IMR-90 (cell line): ENCODE data around the gene VAC14. TPM values are rescaled to one million over a fixed set of nuclear protein-coding genes. Genes with fewer than 3 reads are reported as not detected.

Source experiments
- ATAC-seq: fragments of 200-7000 bp; cut with Tn5 transposase; 2 replicates; pipeline ENCODE4 v1.9.1; 2020; ENCODE audit warnings: low read depth, mild to moderate bottlenecking, moderate library complexity
- BruUV-seq: library from RNA; stranded (reverse); fragments of 400-500 nt; replicated peaks from 2 replicates; lab custom pipeline; 2021; lab: Mats Ljungman, UMichigan
- CTCF ChIA-PET: fragments of 300-600 bp; formaldehyde crosslinking; extraction: SDS; loops from one replicate; lab custom pipeline; 2021; ENCODE audit warnings: antibody characterized with exemption; lab: Yijun Ruan, JAX
- POLR2A ChIA-PET: fragments of 300-600 bp; sonication (Branson Sonifier 250); formaldehyde crosslinking; loops from one replicate; lab custom pipeline; 2022; ENCODE audit warnings: antibody characterized with exemption; ENCODE audit not compliant: unreplicated experiment; lab: Charles Lee
- DNase-seq: peaks from one replicate; pipeline ENCODE4 v3.0.0; 2013
- H2AFZ ChIP-seq: replicated peaks from 2 replicates; pipeline ENCODE3; 2013; ENCODE audit warnings: low read length, mild to moderate bottlenecking; ENCODE audit not compliant: poor library complexity
- H2AK5ac ChIP-seq: 2 replicates; pipeline ENCODE4 v1.6.1; 2013; ENCODE audit warnings: low read depth, low read length, inconsistent platforms
- H2AK9ac ChIP-seq: replicated peaks from 2 replicates; pipeline ENCODE3; 2013; ENCODE audit warnings: mild to moderate bottlenecking, low read depth, low read length, moderate library complexity; ENCODE audit not compliant: poor library complexity
- H2BK120ac ChIP-seq: 2 replicates; pipeline ENCODE4 v1.6.1; 2013; ENCODE audit warnings: low read depth, low read length, inconsistent platforms
- H2BK15ac ChIP-seq: 3 replicates; pipeline ENCODE4 v1.6.1; 2013; ENCODE audit warnings: low read depth, low read length, inconsistent platforms
- H2BK20ac ChIP-seq: 2 replicates; pipeline ENCODE4 v1.6.1; 2013; ENCODE audit warnings: low read depth, mild to moderate bottlenecking, inconsistent platforms, low read length, moderate library complexity
- H2BK5ac ChIP-seq: 2 replicates; pipeline ENCODE4 v1.6.1; 2013; ENCODE audit warnings: mild to moderate bottlenecking, low read depth, low read length, inconsistent platforms; ENCODE audit not compliant: poor library complexity, severe bottlenecking
- H3K14ac ChIP-seq: replicated peaks from 2 replicates; pipeline ENCODE4 v1.6.1; 2013; ENCODE audit warnings: low read depth, low read length, inconsistent platforms
- H3K18ac ChIP-seq: 2 replicates; pipeline ENCODE4 v1.6.1; 2013; ENCODE audit warnings: low read depth, low read length, control low read depth
- H3K23ac ChIP-seq: 2 replicates; pipeline ENCODE4 v1.6.1; 2013; ENCODE audit warnings: low read depth, low read length, inconsistent platforms
- H3K27ac ChIP-seq: 2 replicates; pipeline ENCODE4 v1.5.1; 2013; ENCODE audit warnings: mild to moderate bottlenecking, control low read depth, low read length; ENCODE audit not compliant: insufficient read depth
- H3K27me3 ChIP-seq: 2 replicates; pipeline ENCODE4 v1.6.1; 2013; ENCODE audit warnings: low read length; ENCODE audit not compliant: control insufficient read depth, insufficient read depth
- H3K36me3 ChIP-seq: 2 replicates; pipeline ENCODE4 v1.6.1; 2013; ENCODE audit warnings: low read length, mixed read lengths; ENCODE audit not compliant: control insufficient read depth, insufficient read depth
- H3K4ac ChIP-seq: 2 replicates; pipeline ENCODE4 v1.6.1; 2013; ENCODE audit warnings: low read depth, low read length, inconsistent platforms
- H3K4me1 ChIP-seq: 2 replicates; pipeline ENCODE4 v1.6.1; 2013; ENCODE audit warnings: low read length, mixed read lengths; ENCODE audit not compliant: control insufficient read depth, insufficient read depth
- H3K4me2 ChIP-seq: 2 replicates; pipeline ENCODE4 v1.6.1; 2013; ENCODE audit warnings: low read depth, mild to moderate bottlenecking, control low read depth, low read length, moderate library complexity
- H3K4me3 ChIP-seq: 2 replicates; pipeline ENCODE4 v1.5.1; 2013; ENCODE audit warnings: low read depth, mild to moderate bottlenecking, control low read depth, low read length, moderate library complexity; ENCODE audit not compliant: insufficient read depth
- H3K56ac ChIP-seq: 2 replicates; pipeline ENCODE4 v1.6.1; 2013; ENCODE audit warnings: low read length, inconsistent platforms; ENCODE audit not compliant: insufficient read depth; ENCODE audit errors: extremely low read depth
- H3K79me1 ChIP-seq, 2 experiments: 2 replicates each; pipeline ENCODE4 v1.6.1; 2013; ENCODE audit warnings: low read length in 2 of 2, inconsistent platforms in 1 of 2, low read depth in 1 of 2
- H3K9ac ChIP-seq: 2 replicates; pipeline ENCODE4 v1.6.1; 2013; ENCODE audit warnings: low read depth, low read length, control low read depth
- H3K9me1 ChIP-seq: 2 replicates; pipeline ENCODE4 v1.6.1; 2013; ENCODE audit warnings: low read length, inconsistent platforms; ENCODE audit not compliant: insufficient read depth
- H3K9me3 ChIP-seq: 2 replicates; pipeline ENCODE4 v1.6.1; 2013; ENCODE audit warnings: low read length; ENCODE audit not compliant: control insufficient read depth, insufficient read depth
- H4K20me1 ChIP-seq: 2 replicates; pipeline ENCODE4 v1.6.1; 2013; ENCODE audit warnings: low read length, inconsistent platforms; ENCODE audit not compliant: insufficient read depth
- H4K5ac ChIP-seq: 2 replicates; pipeline ENCODE4 v1.6.1; 2013; ENCODE audit warnings: mild to moderate bottlenecking, low read depth, low read length, control low read depth
- H4K8ac ChIP-seq, 2 experiments: 2 replicates each; pipeline ENCODE4 v1.6.1; 2013; ENCODE audit warnings: low read depth in 2 of 2, low read length in 2 of 2, control low read depth in 1 of 2, inconsistent platforms in 1 of 2
- H4K91ac ChIP-seq: 2 replicates; pipeline ENCODE4 v1.6.1; 2013; ENCODE audit warnings: low read depth, low read length, inconsistent platforms; ENCODE audit not compliant: insufficient read depth
- CTCF ChIP-seq: conservative IDR thresholded peaks from 2 replicates; pipeline ENCODE4 v1.5.1; 2012; ENCODE audit warnings: mild to moderate bottlenecking, low read depth, low read length, improper control_type of control experiment
- dilution Hi-C: fragments of 300-500 bp; cut with HindIII; formaldehyde crosslinking; loops from one replicate; pipeline ENCODE4 v1.14.3; 2018; ENCODE audit warnings: low sequenced_read_pairs; ENCODE audit not compliant: unreplicated experiment
- in situ Hi-C: fragments of 300-500 bp; cut with MboI; formaldehyde crosslinking; loops from 3 replicates; pipeline ENCODE4 v1.14.3; 2019; ENCODE audit warnings: low sequenced_read_pairs, inconsistent platforms, mixed read lengths
- intact Hi-C: fragments of 100-400 bp; cut with micrococcal nuclease; formaldehyde crosslinking; loops from 2 replicates; pipeline ENCODE4 v1.10.0; 2022
- polyA plus RNA-seq, 3 experiments: library from polyadenylated mRNA; depleted of rRNA; stranded (reverse); fragments of >200 nt; gene quantifications; 2 replicates each; pipeline ENCODE4 v1.2.3, GENCODE V29; 2012; ENCODE audit warnings: low replicate concordance in 1 of 3
- total RNA-seq: library from RNA; depleted of rRNA; stranded (reverse); fragments of >200 nt; gene quantifications from 2 replicates; pipeline ENCODE4 v1.2.3, GENCODE V29; 2012

The VAC14 gene
- total and polyA plus RNA-seq, 2 of the 4 experiments (the other 2 are of a cell fraction): 21.1 to 40.2 TPM

GRCh38 chr16:70803319-70803718 lies 2.4 kb upstream of the VAC14 start:
- POLR2A ChIA-PET: no interaction called here
- no peak overlapping the region for H3K14ac ChIP-seq
- no peak for TF ChIP-seq CTCF
- BruUV-seq: no TSS peak
- H2BK5ac ChIP-seq: peak overlapping the region; percentile 99
- no peak overlapping the region for H4K91ac ChIP-seq
- ATAC-seq: no peak
- H2BK20ac ChIP-seq: peak overlapping the region; percentile 97; the same call in 1 of the 2 replicates
- H4K5ac ChIP-seq: peak overlapping the region; percentile 92; the same call in 1 of the 2 replicates
- H3K9me3 ChIP-seq: peaks cover 5% of the 10 kb centered on the region; the same call in 1 of the 2 replicates
- peaks cover 11% of the 10 kb centered on the region for H3K4me1 ChIP-seq
- H3K27me3 ChIP-seq: no peaks in the 10 kb centered on the region
- H3K23ac ChIP-seq: no peak overlapping the region
- no peaks in the 10 kb centered on the region for H3K36me3 ChIP-seq
- H3K18ac ChIP-seq: peak overlapping the region; percentile 98; the same call in 1 of the 2 replicates
- H2BK120ac ChIP-seq: no peak overlapping the region
- no peak overlapping the region; the same call in 2 of the 3 replicates for H2BK15ac ChIP-seq
- intact Hi-C loops (loop anchor here (5.0 kb wide), 1 partner anchor 554 kb away; the partner anchor contains the start of gene CALB2), in situ Hi-C loops (no loop called here), dilution Hi-C loops (no loop called here)
- H2AK5ac ChIP-seq: peak overlapping the region; percentile 96; the same call in 1 of the 2 replicates
- DNase-seq: peak; percentile 14
- H4K8ac ChIP-seq: 0 out of 4 replicates have a peak overlapping the region, but pooled peaks of 1 of the 2 experiments have one; percentile 92
- no peak overlapping the region for H2AFZ ChIP-seq
- no peak overlapping the region for H3K9ac ChIP-seq
- H3K79me1 ChIP-seq: peaks cover 13 to 26% of the 10 kb centered on the region in 2 experiments
- peaks cover 10% of the 10 kb centered on the region for H3K9me1 ChIP-seq
- H3K4ac ChIP-seq: peak overlapping the region; percentile 97; the same call in 1 of the 2 replicates
- no peak overlapping the region for H3K4me3 ChIP-seq
- no peak overlapping the region for H3K4me2 ChIP-seq
- H3K56ac ChIP-seq: no peak overlapping the region
- CTCF ChIA-PET: no interaction called here
- no peak overlapping the region for H3K27ac ChIP-seq
- H4K20me1 ChIP-seq: no peaks in the 10 kb centered on the region
- no peak overlapping the region for H2AK9ac ChIP-seq
